Measurements from ENCODE around the gene KIF1A. TPM values are rescaled to one million over a fixed set of nuclear protein-coding genes. Genes with fewer than 3 reads are reported as not detected.
A peak's percentile ranks its signal among the peaks of the same experiment; 100 is the strongest.

The KIF1A gene
- total RNA-seq, 1 experiment from 2014 or later, result 279 TPM

GRCh38 chr2:240716130-240716798 is 103.8 kb downstream of the KIF1A start:
- DNase-seq (ENCODE audit: low spot score) (no peak), ATAC-seq (no peak)
- Mint-ChIP-seq H3K36me3 (peaks cover 14% of the 10 kb centered on the region; the same call in 1 of the 2 replicates), H3K4me1 (no peaks in the 10 kb centered on the region), H3K27ac (peak overlapping the region; percentile 64), H3K27me3 (ENCODE audit: low read depth) (no peaks in the 10 kb centered on the region), H3K4me3 (no peak overlapping the region), H3K9me3 (no peaks in the 10 kb centered on the region)
- no peak for TF ChIP-seq E2F1 (CRISPR knock-in tag; IDR thresholded peaks at IDR 0.05)
- TF ChIP-seq ZMAT4 (CRISPR knock-in tag; IDR thresholded peaks at IDR 0.05), result no peak
- CTCF ChIA-PET, result no interaction called here
- POLR2A ChIA-PET, result interaction anchor here (1.4 kb wide), 1 partner anchor 36 kb away, joined by 4 read pairs; no protein-coding TSS in a partner anchor

- CTCF ChIA-PET, result interaction anchor here (0.6 to 1.5 kb wide), 6 partner anchors 8 to 463 kb away, joined by 3 to 4 read pairs (median 3); no protein-coding TSS in a partner anchor
- Mint-ChIP-seq H3K4me3 (no peak overlapping the region), H3K9me3 (no peaks in the 10 kb centered on the region), H3K27me3 (ENCODE audit: low read depth) (no peaks in the 10 kb centered on the region), H3K4me1 (no peaks in the 10 kb centered on the region), H3K27ac (peak overlapping the region; percentile 36), H3K36me3 (peaks cover 9% of the 10 kb centered on the region; the same call in 1 of the 2 replicates)
- TF ChIP-seq FOXP1 (CRISPR knock-in tag; IDR thresholded peaks at IDR 0.05; ENCODE audit: borderline replicate concordance) (0 out of 2 replicates have a peak, but pooled peaks have one; percentile 25), PRRX2 (CRISPR knock-in tag; IDR thresholded peaks at IDR 0.05) (no peak), ZNF396 (CRISPR knock-in tag; IDR thresholded peaks at IDR 0.05; ENCODE audit: borderline replicate concordance) (no peak)
- DNase-seq (ENCODE audit: low spot score), result no peak
- peak; percentile 13; the same call in 1 of the 2 replicates for ATAC-seq
- POLR2A ChIA-PET, result interaction anchor here (1.3 to 1.4 kb wide), 2 partner anchors 16 to 37 kb away, joined by 3 to 4 read pairs; no protein-coding TSS in a partner anchor
These were observed 105.0 kb downstream of the KIF1A start for GRCh38 chr2:240714747-240715725.

GRCh38 chr2:240713928-240714746 is 105.9 kb downstream of the KIF1A start:
- DNase-seq (ENCODE audit: low spot score) (no peak), ATAC-seq (no peak)
- Mint-ChIP-seq H3K4me3 (no peak overlapping the region), H3K9me3 (no peaks in the 10 kb centered on the region), H3K4me1 (no peaks in the 10 kb centered on the region), H3K27me3 (ENCODE audit: low read depth) (no peaks in the 10 kb centered on the region), H3K27ac (peak overlapping the region; percentile 63; the same call in 1 of the 2 replicates), H3K36me3 (peaks cover 8% of the 10 kb centered on the region; the same call in 1 of the 2 replicates)
- POLR2A ChIA-PET, result interaction anchor here (1.3 kb wide), 1 partner anchor 17 kb away, joined by 3 read pairs; no protein-coding TSS in a partner anchor
- TF ChIP-seq E2F5 (CRISPR knock-in tag; IDR thresholded peaks at IDR 0.05) (no peak), ZNF416 (CRISPR knock-in tag; IDR thresholded peaks at IDR 0.05) (no peak), MYBL2 (CRISPR knock-in tag; IDR thresholded peaks at IDR 0.05) (no peak), ATF6 (CRISPR knock-in tag; IDR thresholded peaks at IDR 0.05) (no peak), FOXP1 (CRISPR knock-in tag; IDR thresholded peaks at IDR 0.05; ENCODE audit: borderline replicate concordance) (no peak), ATF3 (CRISPR knock-in tag; conservative IDR thresholded peaks at IDR 0.05) (no peak), ZNF263 (CRISPR knock-in tag; IDR thresholded peaks at IDR 0.05; ENCODE audit: low read depth) (no peak), SMAD4 (CRISPR knock-in tag; IDR thresholded peaks at IDR 0.05) (no peak), ERG (CRISPR knock-in tag; IDR thresholded peaks at IDR 0.05) (no peak)
- CTCF ChIA-PET, result interaction anchor here (0.6 to 1.5 kb wide), 5 partner anchors 9 to 464 kb away, joined by 3 to 4 read pairs (median 3); no protein-coding TSS in a partner anchor
